HuH-7 (cell line): ENCODE results near the gene LAYN.

Experiments
- DNase-seq: peaks from one replicate; pipeline ENCODE4 v3.0.0; 2011; ENCODE audit warnings: low spot score

LAYN gene

DNA sequence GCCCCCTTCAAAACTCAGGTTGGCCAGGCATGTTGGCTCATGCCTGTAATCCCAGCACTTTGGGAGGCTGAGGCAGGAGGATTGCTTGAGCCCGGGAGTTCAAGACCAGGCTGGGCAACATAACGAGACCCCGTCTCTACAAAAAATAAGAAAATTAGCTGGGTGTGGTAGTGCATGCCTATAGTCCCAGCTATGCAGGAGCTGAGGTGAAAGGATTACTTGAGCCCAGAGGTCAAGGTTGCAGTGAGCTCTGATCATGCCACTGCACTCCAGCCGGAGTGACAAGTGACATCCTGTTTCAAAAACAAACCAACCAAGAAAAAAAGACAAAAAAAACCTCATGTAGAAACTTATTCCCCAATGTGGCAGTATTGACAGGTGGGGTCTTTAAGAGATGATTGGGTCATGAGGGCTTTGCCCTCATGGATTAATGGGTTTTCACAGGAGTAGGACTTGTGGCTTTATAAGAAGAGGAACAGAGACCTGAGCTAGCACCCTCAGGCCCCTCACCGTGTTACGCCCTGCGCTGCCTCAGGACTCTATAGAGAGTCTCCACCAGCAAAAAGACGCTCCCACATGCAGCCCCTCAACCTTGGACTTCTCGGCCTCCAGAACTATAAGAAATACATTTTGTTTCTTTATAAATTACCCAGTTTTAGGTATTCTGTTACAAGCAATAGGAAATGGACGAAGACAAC is 22.3 kb downstream of the LAYN start:
- no peak for DNase-seq

DNA sequence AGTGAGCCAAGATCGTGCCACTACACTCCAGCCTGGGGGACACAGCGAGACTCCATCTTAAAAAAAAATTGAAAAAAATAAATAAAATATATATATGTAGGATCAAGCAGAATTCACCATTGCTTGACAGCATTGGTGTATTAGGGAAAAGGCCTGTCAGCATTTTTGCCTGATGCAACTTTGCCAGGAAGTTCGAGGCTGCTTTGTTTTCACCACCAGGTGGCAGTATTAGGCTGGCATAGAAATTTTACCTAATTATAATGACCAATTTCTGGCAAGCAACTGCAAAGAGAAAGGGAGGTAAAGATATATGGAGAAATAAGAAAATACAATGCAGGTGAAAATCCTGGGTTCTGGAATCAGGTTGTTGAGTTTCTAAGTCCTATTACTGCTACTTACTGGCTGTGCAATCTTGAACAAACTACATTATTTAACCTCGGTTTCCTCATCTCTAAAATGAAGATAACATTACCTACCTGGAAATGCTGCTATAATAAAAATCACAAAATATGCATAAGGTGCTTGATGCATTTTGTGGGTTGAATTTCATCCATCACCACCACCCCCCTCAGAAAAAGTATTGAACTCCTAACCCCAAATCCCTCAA is 24.7 kb downstream of the LAYN start:
- DNase-seq: peak; percentile 35

DNA sequence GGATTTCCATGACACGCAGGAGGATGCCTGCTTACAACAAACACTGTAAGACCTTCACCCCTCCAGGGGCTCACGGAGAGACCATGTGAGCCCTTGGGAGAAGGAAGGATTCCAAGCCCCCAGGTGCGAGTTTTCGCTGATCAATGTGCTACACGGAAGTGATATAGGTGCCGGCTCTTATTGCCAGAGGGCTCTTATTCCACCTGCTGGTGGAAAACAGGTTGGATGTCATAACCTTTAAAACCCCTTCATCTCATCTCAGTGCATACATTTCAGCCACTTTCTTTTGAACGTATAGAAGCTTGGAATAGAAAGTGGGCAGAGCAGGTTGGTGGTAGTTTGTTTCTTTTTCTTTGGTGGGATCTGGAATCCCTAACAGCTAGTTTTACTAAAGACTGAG is 25.8 kb downstream of the LAYN start:
- no peak for DNase-seq

DNA sequence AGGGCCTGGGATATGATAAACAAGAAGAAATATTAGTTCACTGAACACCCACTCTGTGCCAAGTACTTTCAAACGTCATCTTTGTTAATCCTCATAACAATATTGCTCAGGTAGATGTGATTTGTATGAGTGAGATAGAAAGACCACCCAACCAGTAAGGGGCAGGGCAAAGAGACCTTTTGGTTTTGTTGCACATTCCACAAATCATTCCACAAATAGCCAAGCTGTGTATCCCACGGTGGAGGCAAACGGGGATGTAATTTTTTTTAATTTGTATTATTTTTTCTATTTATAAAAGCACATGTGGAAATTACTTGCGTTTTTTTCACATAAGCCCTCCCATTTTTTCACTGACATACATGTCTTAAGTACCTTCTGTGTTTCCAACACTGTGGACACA is 29.0 kb downstream of the LAYN start:
- DNase-seq: no peak

DNA sequence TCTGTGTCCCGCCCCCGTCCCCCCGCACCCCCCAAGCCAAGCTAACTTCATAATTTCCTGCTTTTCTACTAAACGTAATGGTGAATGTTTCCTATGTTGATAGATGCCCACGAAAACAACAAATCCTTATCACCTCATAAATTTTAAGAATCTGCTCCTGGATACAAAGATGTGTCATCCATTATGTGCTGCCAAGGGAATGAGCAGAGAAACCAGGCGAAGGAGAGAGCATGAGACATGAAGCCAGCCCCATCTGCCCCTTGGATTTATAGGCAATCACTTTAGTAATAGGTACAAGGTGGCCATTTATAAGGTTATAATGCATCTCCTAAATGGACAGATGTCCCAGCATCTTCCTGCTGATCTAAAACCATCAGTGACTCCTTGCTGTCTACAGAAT is 30.3 kb downstream of the LAYN start:
- no peak for DNase-seq

DNA sequence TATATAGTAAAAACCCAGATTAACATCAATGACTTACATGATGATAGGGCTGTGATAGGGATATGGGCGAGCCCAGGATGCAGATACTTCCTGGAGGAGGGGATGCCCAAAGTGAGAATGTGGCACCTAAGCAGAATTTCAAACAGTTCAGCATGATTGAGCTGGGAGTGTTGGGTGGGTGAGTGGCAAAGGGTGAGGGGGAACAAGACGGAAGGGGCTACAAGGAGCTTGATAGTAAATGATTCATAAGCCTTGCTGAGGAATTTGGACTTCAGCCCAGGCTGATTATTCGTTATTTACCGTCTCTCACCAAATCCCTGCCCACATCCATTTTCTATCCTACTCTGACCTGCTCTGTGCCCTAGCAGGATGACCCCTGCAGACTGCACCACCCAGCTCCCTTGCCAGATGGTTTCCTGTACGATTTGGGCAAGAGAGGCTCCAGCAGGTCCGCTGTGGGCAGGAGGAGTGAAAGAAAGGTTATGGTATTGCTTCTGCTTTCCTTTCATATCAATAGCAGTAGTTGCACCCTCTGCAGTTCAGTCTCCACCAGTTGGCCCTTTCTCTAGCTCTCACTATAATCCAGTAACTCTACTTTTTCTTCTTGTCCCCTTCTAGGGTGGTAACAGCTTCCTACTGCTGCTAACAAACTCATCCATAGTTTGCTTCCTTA is 31.4 kb downstream of the LAYN start:
- no peak for DNase-seq

DNA sequence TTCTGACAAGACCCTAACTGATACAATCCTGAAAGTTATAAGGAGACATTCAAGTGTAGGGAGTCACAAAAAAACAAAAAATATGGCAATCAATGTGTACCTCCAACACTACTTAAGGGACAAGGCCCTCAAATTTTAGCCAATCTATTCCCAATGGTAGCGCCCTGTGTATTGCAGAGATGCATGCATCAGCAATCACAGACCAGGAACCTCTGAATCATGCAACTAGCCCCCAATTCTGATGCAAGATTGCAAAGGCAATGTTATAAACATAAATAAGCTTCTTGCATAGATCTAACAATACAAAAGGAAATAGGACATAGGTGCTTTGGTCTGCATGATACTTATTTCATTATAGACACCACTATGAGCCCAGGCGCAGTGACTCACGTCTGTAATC is 32.1 kb downstream of the LAYN start:
- no peak for DNase-seq

DNA sequence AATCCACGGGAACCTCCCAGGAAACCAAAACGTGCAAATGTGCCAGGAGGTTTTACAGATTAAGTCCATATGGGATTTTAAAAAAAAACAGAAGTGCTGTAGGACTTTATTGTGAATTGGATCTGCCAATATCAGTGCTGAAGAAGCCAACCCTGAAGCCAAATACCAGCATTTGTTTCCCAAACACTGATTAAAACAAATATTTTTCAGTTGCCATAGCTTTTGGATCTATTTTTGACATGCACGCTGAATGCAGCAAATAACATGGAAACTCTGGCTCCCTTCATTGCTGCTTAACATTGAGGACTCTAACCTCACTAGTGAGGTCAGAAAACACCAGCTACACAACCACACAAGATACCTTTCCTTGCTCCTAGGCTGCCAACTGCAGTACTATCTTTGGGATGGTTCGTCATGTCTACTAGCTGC is 33.3 kb downstream of the LAYN start:
- DNase-seq: no peak

DNA sequence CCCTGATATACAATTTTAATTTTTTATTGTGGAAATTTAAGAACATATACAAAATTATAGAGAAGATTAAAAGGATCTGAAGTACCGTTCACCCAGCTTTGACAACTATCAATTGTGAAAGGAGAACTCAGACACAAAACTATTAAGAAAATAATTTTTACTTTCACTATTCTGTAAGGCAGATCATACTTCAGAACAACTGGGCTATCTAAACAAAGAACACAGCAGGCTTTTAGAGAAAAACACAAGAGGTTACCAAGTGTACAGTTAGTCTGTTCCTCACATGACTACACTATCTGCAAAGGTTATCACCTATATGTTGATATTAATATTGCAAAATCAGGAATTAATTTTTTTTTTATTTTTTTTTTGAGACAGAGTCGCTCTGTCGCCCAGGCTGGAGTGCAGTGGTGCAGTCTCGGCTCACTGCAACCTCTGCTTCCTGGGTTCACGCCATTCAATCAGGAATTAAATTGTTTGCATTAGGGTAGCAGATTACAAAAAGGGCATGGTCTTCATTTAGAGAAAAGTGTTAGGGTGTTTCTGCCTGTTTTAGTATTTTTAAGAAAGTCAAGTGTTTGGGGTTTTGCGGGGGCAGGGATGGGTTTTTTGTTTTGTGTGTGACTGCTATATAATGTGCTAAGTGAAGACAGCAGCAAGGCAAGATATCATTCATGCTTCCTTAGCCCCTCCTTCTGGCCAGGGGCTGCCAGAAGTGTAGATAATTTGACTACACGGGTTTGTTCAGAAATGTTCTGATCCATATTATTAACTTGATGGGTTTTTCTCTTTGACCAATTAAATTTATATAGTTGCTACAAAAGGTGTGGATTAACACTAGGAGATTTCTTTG is 34.1 kb downstream of the LAYN start:
- no peak for DNase-seq

DNA sequence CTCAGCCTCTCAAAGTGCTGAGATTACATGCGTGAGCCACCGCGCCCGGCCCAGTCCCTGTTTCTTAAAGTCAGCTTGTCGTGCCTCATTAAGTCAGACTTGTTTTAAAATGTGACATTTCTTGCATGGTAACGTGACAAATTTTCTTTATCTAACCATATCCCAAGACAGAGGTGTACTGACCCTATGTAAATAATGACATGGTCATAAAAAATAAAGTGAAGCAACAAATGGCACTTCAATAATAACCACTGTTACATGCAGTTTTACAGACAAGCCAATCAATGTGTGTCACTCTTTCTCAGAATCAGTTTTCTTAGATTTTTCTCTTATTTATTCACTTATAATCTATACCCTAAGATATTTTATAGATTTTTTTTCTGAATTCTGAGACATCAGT is 35.2 kb downstream of the LAYN start:
- DNase-seq: no peak

DNA sequence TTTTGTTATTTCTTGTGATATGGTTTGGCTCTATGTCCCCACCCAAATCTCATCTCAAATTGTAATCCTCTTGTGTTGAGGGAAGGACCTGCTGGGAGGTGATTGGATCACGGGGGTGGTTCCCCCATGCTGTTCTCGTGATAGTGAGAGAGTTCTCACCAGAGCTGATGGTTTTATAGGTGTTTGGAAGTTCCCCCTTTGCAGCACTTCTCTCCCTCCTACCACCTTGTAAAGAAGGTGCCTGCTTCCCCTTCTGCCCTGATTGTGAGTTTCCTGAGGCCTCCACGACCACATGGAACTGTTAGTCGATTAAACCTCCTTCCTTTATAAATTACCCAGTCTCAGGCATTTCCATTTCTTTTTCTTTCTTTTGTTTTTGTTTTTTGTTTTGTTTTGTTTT is 37.3 kb downstream of the LAYN start:
- DNase-seq: no peak

DNA sequence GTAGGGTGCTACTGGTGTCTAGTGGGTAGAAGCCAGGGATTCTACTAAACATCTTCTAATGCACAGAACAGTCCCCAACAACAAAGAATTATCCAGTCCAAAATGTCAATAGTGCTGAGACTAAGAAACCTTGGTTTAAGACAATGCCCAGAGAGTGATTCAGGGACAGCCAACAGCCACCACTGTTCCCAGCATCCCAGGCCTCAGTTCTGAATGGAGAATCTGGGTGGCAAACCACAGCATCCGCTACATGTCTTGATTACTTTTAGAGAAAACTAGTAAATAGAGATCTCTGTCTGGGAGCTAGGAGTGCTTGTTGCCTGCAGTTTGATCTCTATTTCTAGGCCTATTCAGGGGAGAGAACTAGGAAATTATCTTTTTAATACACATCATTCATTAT is 40.8 kb downstream of the LAYN start:
- DNase-seq: no peak

DNA sequence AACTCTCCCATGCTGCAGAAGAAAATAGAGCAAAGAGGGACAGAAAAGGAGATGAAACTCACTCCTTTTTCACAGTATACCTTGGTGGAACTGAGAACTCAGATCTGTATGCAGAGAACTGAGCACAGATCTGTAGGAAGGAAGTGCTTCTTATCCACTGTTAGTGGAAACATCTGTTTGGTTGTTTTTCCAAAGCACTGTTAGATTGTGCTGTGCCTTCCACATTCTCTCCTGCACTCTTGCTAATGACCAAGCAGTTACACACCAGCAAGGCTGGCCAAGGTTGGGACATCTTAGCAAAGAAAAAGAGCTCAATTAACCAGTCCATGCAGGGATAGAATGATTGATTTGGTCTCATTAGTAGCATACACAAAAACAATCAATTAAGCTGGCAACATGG is 41.6 kb downstream of the LAYN start:
- no peak for DNase-seq

DNA sequence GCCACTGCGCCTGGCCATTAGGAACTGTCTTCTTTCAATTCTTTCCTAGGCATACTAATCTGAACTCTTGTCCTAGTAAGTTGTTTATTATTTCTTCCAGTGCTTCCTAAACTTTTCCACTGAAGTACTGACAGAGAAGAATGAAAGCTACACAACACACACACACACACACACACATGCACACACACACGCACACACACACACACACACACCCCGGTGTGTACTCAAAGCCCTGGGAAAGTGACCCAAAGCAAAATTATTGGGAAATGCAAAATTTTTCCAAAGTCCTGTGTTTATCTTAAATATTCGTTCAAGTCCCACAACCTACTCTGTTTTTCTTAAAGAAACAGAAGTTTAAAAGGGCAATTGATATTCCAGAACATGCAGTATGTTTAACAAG is 42.4 kb downstream of the LAYN start:
- no peak for DNase-seq

DNA sequence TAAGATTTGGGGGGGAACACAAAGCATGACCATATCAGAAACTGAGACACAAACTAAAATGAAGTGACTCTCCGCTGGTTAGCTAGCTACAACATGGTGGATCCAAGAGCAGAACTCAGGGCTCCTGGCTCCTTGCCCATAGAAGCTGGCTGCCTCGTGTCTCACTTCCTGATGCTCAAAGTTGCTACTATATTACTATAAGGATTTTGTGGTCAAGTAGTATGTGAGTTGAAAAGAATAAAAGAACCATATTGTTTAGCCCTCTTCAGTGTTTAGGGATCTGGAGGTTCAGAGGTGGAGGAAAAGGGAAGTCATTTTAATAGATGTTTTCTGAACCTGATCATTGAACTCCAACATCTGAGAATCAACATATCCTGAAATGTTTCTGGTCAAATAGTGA is 44.9 kb downstream of the LAYN start:
- DNase-seq: no peak

DNA sequence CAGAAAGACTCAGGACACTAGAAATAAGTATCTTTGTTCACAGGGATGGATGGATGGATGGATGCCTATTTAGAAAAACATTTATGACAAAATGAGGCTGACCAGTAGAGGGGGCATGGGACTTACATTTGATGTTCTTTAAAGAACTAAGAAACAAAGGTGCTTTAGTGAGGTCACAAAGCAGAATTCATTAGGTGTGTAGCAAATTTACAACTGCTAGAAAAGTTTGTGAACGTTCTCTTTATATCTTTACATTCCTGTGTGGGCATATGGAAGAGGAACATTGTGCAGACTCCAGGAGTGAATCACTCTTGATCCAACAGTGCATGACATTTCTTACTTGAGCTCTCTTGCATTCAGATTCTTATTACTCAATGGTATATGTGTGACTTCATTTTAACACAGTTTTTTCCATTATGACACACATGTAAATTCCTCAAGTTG is 45.9 kb downstream of the LAYN start:
- DNase-seq: no peak

DNA sequence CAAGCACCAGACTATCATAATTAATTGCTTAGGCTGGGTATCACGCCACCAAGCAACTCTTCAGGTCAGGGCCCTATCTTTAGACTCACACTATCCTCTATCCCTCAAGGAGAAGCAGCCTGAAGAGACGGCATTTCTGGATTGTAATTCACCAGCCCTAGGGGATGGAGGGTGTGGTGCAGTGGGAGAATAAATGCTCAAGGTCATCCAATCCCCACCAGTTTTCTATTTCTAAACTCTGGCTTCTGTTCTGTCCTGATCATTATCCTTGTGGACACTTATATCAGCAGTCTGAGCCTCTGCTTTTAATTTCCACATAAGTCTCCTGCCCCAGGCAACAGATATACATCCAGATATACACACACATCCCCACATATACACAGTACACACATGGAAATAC is 48.6 kb downstream of the LAYN start:
- no peak for DNase-seq

DNA sequence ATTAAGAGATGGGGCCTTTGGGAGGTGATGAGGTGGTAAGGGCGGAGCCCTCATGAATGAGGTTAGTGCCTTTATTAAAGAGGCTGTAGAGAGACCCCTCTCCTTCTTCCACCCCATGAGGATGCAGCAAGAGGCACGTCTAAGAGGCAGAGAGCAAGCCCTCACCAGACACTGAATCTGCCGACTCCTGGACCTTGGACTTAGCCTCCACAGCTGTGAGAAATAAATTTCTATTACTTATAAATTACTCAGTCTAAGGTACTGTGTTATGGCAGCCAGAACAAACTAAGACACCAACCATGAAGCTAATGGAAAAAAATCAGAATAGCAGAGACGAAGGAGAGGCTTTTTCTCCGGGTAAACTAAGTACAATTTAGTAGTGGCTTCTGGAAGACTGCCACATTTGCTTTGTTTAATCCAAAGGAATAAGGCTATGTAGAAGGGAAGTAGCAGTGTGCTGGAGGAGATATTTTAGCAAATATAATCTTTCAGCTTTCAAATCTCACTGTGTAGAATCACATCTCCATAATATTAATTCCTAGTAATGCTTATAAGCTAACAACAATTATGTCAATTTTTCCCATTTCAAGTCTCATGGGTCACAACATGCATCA is 49.5 kb downstream of the LAYN start:
- no peak for DNase-seq

DNA sequence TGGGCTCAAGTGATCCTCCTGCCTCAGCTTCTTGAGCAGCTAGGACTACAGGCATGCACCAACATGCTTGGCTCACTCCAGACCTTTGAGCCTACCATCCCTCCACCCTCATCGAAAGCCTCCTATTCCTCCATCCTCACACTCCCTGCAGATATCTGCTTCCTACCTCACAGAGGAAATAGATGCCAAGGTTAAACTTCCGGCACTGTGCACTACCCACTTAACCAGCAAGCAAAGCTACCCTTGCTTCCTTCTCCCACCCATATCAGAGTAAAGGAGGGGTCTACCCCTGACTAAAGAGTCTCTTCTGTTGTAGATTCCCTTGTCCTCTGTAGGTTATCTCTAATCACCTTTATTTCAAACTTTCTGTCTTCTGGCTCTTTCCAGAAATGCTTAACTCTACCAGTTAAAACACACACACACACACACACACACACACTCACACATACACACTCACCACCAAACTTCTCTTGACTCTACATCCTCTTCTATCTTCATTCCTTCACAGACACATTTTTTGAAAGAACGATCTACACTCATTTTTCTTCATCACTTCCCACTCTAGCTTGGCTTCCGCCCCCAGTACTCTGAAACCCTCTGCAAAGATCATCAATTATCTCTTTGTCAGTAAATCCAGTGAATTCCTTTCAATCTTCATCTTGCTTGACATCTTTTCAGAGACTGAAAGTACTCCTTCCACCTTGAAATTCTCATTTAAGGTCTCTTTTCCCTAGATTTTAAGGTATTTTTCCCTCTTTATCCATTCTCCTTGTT is 50.9 kb downstream of the LAYN start:
- DNase-seq: no peak

DNA sequence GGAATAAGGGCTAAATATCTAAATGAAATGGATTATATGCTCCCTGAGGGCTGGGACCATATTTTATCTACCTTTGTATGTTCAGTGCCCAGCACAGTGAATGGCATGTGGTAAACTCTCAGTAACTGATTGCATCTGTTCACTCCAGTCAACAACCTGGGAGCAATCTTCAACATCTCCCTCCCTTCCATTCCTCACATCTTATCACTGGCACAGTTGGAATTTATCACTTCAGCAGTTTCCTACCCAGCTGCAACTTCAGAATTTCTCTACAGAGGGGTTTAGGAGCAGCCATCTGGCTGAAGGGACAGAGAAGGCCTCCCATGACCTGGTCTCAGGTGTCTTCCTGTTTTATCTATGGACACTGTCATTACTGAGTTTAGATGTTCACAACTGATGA is 52.0 kb downstream of the LAYN start:
- DNase-seq: no peak

DNA sequence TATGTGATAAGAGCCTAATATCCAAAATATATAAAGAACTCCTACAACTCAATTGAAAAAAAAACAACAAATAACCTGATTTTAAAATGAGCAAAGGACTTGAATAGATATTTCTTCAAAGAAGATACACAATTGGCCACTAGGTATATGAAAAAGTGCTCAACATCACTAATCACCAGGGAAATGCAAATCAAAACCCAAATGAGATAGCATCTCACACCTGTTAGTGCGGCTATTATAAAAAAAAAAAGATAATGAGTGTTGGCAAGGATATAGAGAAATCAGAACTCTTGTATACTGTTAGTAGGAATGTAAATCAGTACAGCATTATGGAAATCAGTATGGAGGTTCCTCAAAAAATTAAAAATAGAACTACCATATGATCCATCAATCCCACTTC is 55.8 kb downstream of the LAYN start:
- DNase-seq: no peak
